ENCODE measurements around the gene PTPRN2. TPM values are rescaled to one million over a fixed set of nuclear protein-coding genes. Genes with fewer than 3 reads are reported as not detected.

Gene PTPRN2
- total RNA-seq, 1 experiment from 2014 or later, result 0.11 TPM

GRCh38 chr7:157652954-157653826 is 934.4 kb downstream of the PTPRN2 start:
- no peaks in the 10 kb centered on the region for H3K36me3 ChIP-seq (ENCODE audit: insufficient read depth, low read length, poor library complexity, severe bottlenecking)
- no peak overlapping the region for H3K27ac ChIP-seq (ENCODE audit: low read depth, low read length, poor library complexity, severe bottlenecking)
- H3K4me1 ChIP-seq (ENCODE audit: insufficient read depth, low read length, poor library complexity, severe bottlenecking), result no peaks in the 10 kb centered on the region
- TF ChIP-seq CTCF (conservative IDR thresholded peaks at IDR 0.05; ENCODE audit: low read depth, low read length), result no peak
- no peak for TF ChIP-seq EZH2 (IDR thresholded peaks at IDR 0.05; ENCODE audit: borderline replicate concordance, low read depth, low read length, poor library complexity, severe bottlenecking)
- BruUV-seq (replicated peaks), result no TSS peak
- ChIA-PET CTCF (no interaction called here), POLR2A (ENCODE audit: low non-redundant PET) (no interaction called here)
- intact Hi-C loops (cut with micrococcal nuclease; ENCODE audit: unreplicated experiment), result no loop called here
- no peaks in the 10 kb centered on the region for H3K27me3 ChIP-seq (replicated peaks; ENCODE audit: insufficient read depth, low read depth, low read length, poor library complexity)
- no peak overlapping the region for H3K4me3 ChIP-seq (ENCODE audit: low read depth, low read length, poor library complexity, severe bottlenecking)
- no peak for DNase-seq (ENCODE audit: low spot score)
- H3K9me3 ChIP-seq (ENCODE audit: low read depth, low read length, poor library complexity, severe bottlenecking), result no peaks in the 10 kb centered on the region

- H3K27ac ChIP-seq (ENCODE audit: low read depth, low read length, poor library complexity, severe bottlenecking), result no peak overlapping the region
- no peaks in the 10 kb centered on the region for H3K4me1 ChIP-seq (ENCODE audit: insufficient read depth, low read length, poor library complexity, severe bottlenecking)
- no peaks in the 10 kb centered on the region for H3K27me3 ChIP-seq (replicated peaks; ENCODE audit: insufficient read depth, low read depth, low read length, poor library complexity)
- DNase-seq (ENCODE audit: low spot score), result no peak
- no peaks in the 10 kb centered on the region for H3K36me3 ChIP-seq (ENCODE audit: insufficient read depth, low read length, poor library complexity, severe bottlenecking)
- no peaks in the 10 kb centered on the region for H3K9me3 ChIP-seq (ENCODE audit: low read depth, low read length, poor library complexity, severe bottlenecking)
- BruUV-seq (replicated peaks), result no TSS peak
- no peak for TF ChIP-seq EZH2 (IDR thresholded peaks at IDR 0.05; ENCODE audit: borderline replicate concordance, low read depth, low read length, poor library complexity, severe bottlenecking)
- no peak for TF ChIP-seq CTCF (conservative IDR thresholded peaks at IDR 0.05; ENCODE audit: low read depth, low read length)
- no peak overlapping the region for H3K4me3 ChIP-seq (ENCODE audit: low read depth, low read length, poor library complexity, severe bottlenecking)
- intact Hi-C loops (cut with micrococcal nuclease; ENCODE audit: unreplicated experiment), result no loop called here
- ChIA-PET POLR2A (ENCODE audit: low non-redundant PET) (no interaction called here), CTCF (no interaction called here)
These were observed 935.3 kb downstream of the PTPRN2 start for GRCh38 chr7:157652161-157652953.

GRCh38 chr7:157651366-157652160 is 936.1 kb downstream of the PTPRN2 start:
- H3K36me3 ChIP-seq (ENCODE audit: insufficient read depth, low read length, poor library complexity, severe bottlenecking), result no peaks in the 10 kb centered on the region
- no peak overlapping the region for H3K4me3 ChIP-seq (ENCODE audit: low read depth, low read length, poor library complexity, severe bottlenecking)
- no peak for DNase-seq (ENCODE audit: low spot score)
- ChIA-PET POLR2A (ENCODE audit: low non-redundant PET) (no interaction called here), CTCF (no interaction called here)
- no peaks in the 10 kb centered on the region for H3K27me3 ChIP-seq (replicated peaks; ENCODE audit: insufficient read depth, low read depth, low read length, poor library complexity)
- no peak overlapping the region for H3K27ac ChIP-seq (ENCODE audit: low read depth, low read length, poor library complexity, severe bottlenecking)
- TF ChIP-seq EZH2 (IDR thresholded peaks at IDR 0.05; ENCODE audit: borderline replicate concordance, low read depth, low read length, poor library complexity, severe bottlenecking) (no peak), CTCF (conservative IDR thresholded peaks at IDR 0.05; ENCODE audit: low read depth, low read length) (no peak)
- no peaks in the 10 kb centered on the region for H3K9me3 ChIP-seq (ENCODE audit: low read depth, low read length, poor library complexity, severe bottlenecking)
- no peaks in the 10 kb centered on the region for H3K4me1 ChIP-seq (ENCODE audit: insufficient read depth, low read length, poor library complexity, severe bottlenecking)
- no TSS peak for BruUV-seq (replicated peaks)
- intact Hi-C loops (cut with micrococcal nuclease; ENCODE audit: unreplicated experiment), result no loop called here

Measured in A673 (cell line).